Right ventricle myocardium superior (tissue), 1 donor: ENCODE data around the gene KAT6B. TPM values are rescaled to one million over a fixed set of nuclear protein-coding genes. Genes with fewer than 3 reads are reported as not detected.
"Not testable (repeated sequence)": the region's sequence is repeated elsewhere in the genome, so short reads cannot be mapped to it uniquely, and the experiment has no call there.

Experiments
- ATAC-seq: fragments of 200-7000 bp; cut with Tn5 transposase; one replicate; pipeline ENCODE4 v1.9.1; 2020; ENCODE audit warnings: mild to moderate bottlenecking; ENCODE audit not compliant: poor library complexity
- DNase-seq: peaks from one replicate; pipeline ENCODE4 v3.0.0-alpha.2; 2020
- intact Hi-C: fragments of 100-400 bp; cut with DNase I; formaldehyde crosslinking; loops from one replicate; pipeline ENCODE4 v1.11.2; 2022
- long read RNA-seq: library from polyadenylated mRNA; unstranded; transcript quantifications from one replicate; pipeline ENCODE4 v2.0.0, GENCODE V29; 2021
- total RNA-seq: library from RNA; stranded (reverse); fragmentation: NEBNext Ultra II Directional; extraction: Animal tissue kit (Norgen Biotek cat#: 25700); gene quantifications from one replicate; pipeline ENCODE4 v1.2.1, GENCODE V29; 2021
- donor health status: DM: no; HTN: yes; CAD: no; lungs with severe emphysema.

The KAT6B gene
- total RNA-seq: 36.2 TPM
- long read RNA-seq, partial matches to known transcripts: 1 of 13 reads
- long read RNA-seq, other reads (novel, unspliced or antisense): 12 of 13 reads

DNA sequence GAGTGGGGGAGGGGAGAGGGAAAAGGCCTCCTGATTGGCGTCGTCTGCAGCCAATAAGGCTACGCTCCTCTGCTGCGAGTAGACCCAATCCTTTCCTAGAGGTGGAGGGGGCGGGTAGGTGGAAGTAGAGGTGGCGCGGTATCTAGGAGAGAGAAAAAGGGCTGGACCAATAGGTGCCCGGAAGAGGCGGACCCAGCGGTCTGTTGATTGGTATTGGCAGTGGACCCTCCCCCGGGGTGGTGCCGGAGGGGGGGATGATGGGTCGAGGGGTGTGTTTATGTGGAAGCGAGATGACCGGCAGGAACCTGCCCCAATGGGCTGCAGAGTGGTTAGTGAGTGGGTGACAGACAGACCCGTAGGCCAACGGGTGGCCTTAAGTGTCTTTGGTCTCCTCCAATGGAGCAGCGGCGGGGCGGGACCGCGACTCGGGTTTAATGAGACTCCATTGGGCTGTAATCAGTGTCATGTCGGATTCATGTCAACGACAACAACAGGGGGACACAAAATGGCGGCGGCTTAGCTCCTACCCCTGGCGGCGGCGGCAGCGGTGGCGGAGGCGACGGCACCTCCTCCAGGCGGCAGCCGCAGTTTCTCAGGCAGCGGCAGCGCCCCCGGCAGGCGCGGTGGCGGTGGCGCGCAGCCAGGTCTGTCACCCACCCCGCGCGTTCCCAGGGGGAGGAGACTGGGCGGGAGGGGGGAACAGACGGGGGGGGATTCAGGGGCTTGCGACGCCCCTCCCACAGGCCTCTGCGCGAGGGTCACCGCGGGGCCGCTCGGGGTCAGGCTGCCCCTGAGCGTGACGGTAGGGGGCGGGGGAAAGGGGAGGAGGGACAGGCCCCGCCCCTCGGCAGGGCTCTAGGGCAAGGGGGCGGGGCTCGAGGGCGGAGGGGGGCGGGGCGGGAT is at the start of gene KAT6B:
TSS of gene KAT6B (plus strand) at position 459 of the 903 bp plus-strand sequence. CDS start 16,258 bp downstream, outside the sequence.
- ATAC-seq: peak; percentile 89
- intact Hi-C loops: loop anchor here (10.0 kb wide), 1 partner anchor 288 kb away; the partner anchor contains the start of gene SAMD8
- DNase-seq: peak; percentile 100

DNA sequence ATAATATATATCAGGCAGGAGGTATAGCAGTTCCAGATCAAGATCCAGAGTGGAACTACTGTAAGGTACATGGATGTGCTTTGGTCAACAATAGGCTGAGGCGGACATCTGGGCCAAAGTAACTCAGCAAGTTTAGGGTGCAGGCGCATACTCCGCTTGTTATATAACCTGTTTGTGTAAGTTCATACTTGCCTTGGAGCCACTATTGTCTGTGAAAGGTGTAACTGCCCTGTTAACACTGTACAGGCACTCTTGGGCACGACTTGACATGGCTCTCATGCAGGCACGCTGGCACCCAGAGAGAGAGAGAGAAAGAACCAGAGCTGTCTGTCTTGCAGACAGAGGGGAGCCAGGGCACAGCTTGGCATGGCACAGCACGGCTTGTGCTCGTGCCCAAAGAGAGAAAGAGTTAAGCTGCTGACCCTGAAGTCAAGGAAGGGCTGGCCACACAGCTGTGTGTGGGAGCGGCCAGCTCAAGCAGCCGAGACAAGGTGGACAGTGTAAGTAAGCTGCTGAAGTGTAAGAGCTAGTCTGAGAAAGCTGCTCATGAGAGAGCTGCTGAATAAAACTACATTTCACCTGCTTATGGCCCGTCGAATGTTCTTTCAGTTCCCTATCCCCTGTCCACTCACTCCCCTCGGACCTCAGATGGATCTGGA is 47.8 kb upstream of the KAT6B start:
- intact Hi-C loops: no loop called here
- ATAC-seq (no peak), DNase-seq (no peak)

DNA sequence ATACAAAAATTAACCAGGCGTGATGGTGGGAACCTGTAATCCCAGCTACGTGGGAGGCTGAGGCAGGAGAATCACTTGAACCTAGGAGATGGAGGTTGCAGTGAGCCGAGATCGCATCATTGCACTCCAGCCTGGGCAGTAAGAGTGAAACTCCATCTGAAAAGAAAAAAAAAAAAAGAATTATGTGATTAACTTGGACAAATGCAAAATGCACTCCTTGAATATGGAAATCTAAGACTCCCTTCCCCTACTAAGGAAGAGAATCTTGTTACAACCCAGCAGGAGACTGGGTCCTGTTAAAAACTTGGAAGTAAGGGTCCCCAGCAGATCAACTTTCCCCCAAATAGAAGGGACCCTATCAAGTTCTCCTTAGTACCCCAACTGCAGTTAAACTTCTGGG is 44.5 kb upstream of the KAT6B start:
- DNase-seq, ATAC-seq, intact Hi-C loops: not testable (repeated sequence)

DNA sequence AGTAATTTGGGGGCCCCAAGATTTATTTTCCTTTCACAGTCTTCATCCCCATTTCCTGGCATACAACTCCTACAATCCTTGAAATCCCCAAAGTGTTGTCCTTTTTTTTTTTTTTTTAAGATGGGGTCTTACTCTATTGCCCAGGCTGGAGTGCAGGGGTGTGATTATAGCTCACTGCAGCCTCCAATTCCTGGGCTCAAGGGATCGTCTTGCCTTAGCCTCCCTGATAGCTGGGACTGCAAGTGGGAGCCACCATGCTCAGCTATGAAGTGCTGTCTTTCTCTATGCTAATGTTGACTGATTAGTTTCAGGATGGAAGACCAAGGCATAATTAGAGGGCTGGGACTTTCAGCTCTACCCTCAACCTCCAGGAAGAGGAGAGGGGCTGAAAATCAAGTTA is 41.9 kb upstream of the KAT6B start:
- intact Hi-C loops: no loop called here
- DNase-seq: no peak
- ATAC-seq: no peak

DNA sequence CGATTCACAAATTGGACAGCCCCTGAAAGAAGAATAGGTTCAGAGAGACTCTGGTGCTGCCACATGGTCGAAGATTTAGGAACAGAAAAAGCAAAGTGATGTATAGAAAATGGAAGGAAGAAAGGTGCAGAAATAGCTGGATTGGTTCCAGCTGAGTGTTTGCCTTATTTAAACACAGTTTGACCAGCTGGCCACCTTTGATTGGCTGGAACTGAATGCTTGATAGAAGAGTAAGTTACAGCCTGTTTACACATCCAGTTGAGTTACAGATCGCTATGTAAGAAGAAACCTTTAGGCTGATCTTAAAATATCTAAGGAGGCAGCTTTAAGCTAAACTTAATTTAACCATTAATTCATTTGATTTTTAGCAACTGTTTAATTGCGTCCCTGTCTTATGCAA is 40.3 kb upstream of the KAT6B start:
- ATAC-seq (no peak), DNase-seq (no peak)
- intact Hi-C loops: no loop called here

DNA sequence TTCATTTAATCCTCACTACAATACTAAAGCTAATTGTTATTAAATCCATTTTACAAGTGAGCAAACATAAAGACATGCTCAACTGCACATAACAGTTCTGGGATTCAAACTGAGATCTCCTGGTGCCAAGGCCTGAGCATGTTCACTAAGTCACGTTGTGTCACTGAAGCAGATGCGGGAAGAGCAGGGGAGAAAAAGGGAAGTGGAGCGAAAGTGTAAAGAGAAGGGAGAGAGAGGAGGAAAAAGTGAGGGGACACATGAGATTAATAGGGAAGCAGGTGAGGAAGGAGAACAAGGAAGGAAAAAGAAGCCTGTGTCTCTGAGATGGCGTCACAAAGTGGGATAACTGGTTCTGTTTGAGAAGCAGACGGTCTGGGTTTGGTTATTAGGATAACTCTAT is 38.9 kb upstream of the KAT6B start:
- DNase-seq: no peak
- ATAC-seq: no peak
- intact Hi-C loops: no loop called here

DNA sequence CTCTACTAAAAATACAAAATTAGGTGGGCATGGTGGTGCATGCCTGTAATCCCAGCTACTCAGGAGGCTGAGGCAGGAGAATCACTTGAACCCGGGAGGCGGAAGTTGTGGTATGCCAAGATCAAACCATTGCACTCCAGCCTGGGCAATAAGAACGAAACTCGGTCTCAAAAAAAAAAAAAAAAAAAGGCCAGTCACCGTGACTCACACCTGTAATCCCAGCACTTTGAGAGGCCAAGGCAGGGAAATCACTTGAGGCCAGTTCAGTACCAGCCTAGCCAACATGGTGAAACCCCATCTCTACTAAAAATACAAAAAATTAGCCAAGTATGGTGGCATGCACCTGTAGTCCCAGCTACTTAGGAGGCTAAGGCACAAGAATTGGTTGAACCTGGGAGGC is 34.4 kb upstream of the KAT6B start:
- intact Hi-C loops, DNase-seq, ATAC-seq: not testable (repeated sequence)

DNA sequence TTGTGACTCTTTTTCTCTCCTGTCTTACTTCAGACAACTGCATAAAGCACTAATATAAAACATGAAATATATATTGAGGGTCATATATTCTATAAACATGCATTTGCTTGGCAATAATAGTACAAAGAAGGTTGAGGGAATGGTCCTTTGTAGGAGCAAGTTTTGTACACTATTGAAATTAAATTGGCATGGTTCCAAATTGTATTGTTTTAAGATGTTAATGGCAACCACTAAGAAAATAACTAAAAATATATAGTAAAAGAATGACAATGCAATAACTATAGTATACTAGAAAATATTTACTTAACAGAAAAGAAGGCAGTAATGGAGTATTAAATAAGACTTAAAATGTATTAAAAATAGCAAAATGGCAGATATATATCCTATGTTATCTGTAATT is 33.7 kb upstream of the KAT6B start:
- intact Hi-C loops: no loop called here
- no peak for DNase-seq
- no peak for ATAC-seq

DNA sequence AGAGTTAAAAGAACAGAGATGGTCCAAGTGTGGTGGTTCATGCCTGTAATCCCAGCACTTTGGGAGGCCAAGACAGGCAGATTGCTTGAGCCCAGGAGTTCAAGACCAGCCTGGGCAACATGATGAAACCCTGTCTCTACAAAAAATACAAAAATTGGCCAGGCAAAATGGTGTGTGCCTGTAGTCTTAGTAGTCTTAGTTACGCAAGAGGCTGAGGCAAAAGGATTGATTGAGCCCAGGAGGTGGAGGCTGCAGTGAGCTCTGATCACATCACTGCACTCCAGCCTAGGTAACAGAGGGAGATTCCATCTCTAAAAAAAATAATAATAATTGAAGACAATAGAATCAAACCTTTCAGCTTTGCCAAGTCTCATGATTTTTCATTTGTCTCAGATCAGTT is 33.2 kb upstream of the KAT6B start:
- DNase-seq, intact Hi-C loops, ATAC-seq: not testable (repeated sequence)

DNA sequence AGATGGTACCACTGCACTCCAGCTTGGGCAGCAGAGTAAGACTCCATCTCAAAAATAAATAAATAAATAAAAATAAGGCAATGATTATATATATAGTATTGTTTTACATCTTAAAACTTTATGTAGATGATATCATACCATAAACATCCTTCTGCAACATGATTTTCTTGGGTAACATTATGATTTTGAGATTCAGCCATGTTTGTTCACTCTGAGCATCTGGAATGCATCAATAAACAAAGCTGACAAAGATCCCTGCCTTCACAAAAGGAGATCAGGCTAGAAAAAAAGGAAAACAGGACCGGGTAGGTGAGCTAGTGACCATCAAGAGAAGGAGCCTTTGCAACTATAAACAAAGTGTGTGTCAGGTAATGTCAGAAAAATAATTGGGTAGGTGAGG is 31.9 kb upstream of the KAT6B start:
- ATAC-seq: no peak
- no peak for DNase-seq
- intact Hi-C loops: no loop called here

DNA sequence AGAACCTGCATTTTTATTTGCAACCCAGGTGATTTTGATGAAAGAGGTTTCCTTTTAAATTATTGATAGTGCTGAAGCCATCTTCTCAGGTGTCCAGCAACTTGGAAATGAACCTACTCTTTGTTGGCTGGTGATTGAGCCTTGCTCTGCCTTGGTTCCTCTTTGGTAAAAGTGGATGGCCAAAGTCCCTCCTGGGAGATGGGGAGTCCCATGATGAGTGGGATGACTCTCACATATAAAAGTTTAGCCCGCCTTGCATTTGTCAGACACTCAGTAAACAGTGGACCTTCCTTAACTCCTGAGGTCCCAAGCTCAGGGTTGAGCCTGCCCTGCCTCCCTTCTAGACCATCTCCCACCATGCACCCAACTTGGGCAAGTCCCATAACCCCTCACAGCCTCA is 28.9 kb upstream of the KAT6B start:
- ATAC-seq (no peak), DNase-seq (no peak)
- intact Hi-C loops: no loop called here

DNA sequence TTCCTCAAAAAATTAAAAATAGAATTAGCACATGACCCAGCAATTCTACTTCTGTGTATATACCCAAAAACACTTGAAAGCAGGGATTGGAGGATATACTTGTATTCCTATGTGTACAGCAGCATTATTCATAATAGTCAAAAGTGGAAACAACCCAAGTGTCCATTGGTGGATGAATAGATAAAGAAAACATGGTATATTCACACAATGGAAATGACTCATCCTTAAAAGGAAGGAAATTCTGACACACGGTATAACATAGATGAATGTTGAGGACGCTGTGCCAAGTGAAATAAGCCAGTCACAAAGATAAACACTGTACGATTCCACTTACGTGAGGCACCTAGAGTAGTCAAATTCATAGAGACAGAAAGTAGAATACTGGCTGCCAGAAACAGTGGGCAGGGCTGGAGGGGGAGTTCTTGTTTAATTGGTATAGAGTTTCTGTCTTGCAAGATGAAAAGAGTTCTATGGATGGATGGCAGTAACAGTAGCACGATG is 26.6 kb upstream of the KAT6B start:
- DNase-seq: no peak
- intact Hi-C loops: no loop called here
- ATAC-seq: no peak

DNA sequence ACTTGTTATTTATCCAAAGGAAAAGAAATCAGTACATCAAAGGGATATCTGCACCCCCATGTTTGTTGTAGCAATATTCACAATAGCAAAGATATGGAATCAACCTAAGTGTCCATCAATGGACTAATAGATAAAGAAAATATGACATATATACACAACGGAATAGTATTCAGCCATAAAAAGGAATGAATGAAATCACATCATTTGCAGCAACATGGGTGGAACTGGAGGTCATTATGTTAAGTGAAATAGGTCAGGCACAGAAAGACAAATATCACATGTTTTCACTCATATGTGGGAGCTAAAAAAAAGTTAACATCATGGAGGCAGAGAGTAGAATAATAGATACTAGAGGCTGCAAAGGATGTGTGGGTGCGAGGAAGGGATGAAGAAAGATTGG is 25.0 kb upstream of the KAT6B start:
- no peak for DNase-seq
- intact Hi-C loops: no loop called here

DNA sequence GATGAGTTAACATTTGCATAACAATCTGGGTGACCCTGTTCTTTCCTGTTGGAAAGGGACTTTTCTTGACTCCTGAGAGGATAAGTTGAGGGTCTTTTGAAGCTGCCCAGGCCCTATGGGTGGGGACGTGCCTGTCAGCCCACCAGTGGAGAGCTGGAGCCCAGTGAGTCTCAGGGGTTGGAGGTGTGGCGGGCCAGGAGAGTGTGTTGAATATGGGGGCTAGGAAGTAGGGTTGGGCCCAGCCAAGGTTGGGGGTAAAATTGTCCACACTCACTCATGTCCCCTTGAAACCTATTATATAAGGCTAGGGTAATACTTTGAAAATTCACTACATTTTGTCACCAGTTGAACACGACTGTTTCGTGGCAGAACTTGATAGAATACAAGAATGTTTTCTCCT is 17.9 kb upstream of the KAT6B start:
- DNase-seq (no peak), ATAC-seq (no peak)
- intact Hi-C loops: no loop called here

More for the DNA sequence above, 25.0 kb upstream of the KAT6B start:
- ATAC-seq: no peak

DNA sequence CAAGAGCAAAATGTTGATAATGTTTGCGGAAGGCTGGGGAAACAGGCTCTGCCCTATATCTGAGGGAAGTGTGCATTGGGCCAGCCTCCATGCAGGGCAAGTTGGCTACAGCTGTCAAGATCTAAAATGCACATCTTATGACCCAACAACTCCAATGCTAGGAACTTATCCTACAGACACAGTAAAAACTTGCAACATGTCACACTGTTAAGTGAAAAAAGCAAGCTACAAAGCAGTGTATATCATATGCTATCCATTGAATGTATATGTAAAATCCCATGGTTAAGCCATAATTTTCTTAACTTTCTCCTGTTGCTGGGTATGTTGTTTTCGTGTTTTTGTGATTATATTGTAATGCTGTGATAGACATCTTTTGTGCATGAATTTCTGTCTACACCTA is 16.3 kb upstream of the KAT6B start:
- ATAC-seq (no peak), DNase-seq (no peak)
- intact Hi-C loops: no loop called here

DNA sequence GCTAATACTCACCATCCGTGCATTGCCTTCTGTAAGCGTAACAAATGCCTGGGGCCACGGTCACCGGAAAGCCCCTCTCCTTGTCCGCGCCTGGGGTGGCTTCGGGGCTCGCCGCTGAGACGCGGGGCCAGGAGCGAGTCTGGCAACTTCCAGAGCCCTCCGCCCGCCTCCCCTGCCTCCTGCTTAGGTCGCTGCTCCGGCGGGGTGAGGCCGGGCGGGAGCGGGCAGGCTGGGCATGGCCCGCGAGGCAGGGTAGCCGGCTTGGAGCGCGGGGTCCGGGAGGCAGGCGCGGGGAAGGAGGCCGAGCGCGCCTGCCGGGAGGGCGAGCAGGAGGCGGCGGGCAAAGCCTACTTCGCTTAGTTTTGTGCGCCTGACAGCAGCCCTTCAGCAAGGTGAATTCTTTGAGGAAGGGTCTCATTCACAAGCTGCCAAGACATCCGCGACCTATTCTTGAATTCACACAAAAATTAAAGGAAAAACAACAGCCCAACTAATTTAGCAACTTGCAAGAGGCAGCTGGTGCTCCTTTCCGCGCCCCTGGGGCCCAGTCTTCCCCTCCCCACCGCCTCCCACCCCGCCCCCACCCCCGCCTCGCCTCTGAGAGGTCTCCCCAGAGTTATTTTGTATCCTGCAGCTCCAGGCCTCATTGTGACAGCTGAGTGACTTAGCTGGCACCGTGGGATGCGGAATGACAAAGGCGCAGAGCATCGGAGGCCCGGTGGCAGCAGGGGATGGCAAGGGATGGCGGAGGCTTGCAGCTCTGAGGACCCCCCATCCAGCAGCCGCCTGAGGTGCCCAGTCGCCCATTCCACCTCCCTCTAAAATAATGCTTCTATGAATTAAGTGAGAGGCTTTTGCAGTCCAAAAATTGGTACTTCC is 12.8 kb upstream of the KAT6B start:
- no peak for ATAC-seq
- intact Hi-C loops: no loop called here
- DNase-seq: no peak

DNA sequence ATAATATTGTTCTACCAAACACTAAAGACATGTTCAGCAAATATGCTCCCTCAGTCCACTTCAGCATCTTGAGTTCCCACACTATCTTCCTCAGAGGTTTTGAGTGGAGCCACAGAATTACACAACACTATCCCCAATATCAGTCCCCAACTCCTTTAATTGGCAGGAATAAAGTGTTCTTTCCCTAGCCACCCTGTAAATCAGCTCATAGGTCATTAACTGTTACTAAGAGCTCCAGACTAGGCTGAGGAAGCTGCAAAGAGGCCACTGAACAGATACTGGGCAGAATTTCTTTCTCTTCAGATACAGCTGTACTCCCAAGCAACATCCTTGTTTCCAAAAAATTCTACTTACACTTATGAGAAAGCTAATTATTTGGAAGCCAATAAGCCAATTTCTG is 11.6 kb upstream of the KAT6B start:
- intact Hi-C loops: no loop called here
- ATAC-seq (peak; percentile 61), DNase-seq (no peak)

DNA sequence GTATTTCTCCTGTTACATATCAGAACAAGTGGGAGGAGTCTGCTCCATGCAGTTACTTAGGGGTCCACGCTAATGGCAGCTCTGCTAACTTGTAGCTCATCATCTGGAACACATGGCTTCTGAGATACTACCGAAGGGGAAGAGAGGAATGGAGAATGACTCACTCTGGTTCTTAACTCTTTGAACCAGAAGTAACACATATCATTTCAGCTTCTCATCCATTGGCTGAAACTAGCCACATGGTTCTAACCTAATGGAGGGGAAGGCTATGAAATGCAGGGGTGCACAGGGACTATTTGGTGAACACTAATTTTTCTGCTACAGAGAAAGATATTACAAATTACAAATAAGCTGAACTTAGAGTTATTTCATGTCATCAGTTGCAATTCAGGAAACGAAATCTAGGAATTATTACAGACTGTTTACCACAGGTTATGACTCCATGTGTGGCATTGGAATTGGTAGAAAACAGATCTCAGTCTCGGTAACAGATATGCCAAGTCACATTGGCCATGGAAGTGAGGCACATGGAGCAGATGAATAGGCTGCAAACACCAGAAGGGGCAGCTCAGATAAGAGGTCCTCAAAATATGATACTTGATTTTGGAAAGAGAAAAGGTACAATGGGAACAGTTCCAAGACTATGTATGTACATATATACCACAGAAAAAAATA is 9.4 kb upstream of the KAT6B start:
- ATAC-seq (no peak), DNase-seq (no peak)

More for the DNA sequence above, 9.4 kb upstream of the KAT6B start:
- intact Hi-C loops: no loop called here
